ENCODE measurements around the gene PTPRK.

GRCh38 chr6:128337619-128338018 lies 182.8 kb downstream of the PTPRK start:
- TF ChIP-seq EZH2 (IDR thresholded peaks at IDR 0.05; ENCODE audit: low read depth, unreplicated experiment) (no peak), CTCF (conservative IDR thresholded peaks at IDR 0.05; ENCODE audit: low read depth in 2 of 2) (no peak), JUNB (IDR thresholded peaks at IDR 0.05; ENCODE audit: unreplicated experiment) (no peak), STAT1 (IDR thresholded peaks at IDR 0.05; ENCODE audit: unreplicated experiment) (no peak), POLR2AphosphoS5 (IDR thresholded peaks at IDR 0.05; ENCODE audit: low read depth) (no peak), CREB1 (CRISPR knock-in tag; IDR thresholded peaks at IDR 0.05; ENCODE audit: low read depth) (no peak), EZH2phosphoT487 (IDR thresholded peaks at IDR 0.05; ENCODE audit: unreplicated experiment) (no peak), ZNF114 (CRISPR knock-in tag; IDR thresholded peaks at IDR 0.05) (no peak)
- TF ChIP-seq, protein P1, sequence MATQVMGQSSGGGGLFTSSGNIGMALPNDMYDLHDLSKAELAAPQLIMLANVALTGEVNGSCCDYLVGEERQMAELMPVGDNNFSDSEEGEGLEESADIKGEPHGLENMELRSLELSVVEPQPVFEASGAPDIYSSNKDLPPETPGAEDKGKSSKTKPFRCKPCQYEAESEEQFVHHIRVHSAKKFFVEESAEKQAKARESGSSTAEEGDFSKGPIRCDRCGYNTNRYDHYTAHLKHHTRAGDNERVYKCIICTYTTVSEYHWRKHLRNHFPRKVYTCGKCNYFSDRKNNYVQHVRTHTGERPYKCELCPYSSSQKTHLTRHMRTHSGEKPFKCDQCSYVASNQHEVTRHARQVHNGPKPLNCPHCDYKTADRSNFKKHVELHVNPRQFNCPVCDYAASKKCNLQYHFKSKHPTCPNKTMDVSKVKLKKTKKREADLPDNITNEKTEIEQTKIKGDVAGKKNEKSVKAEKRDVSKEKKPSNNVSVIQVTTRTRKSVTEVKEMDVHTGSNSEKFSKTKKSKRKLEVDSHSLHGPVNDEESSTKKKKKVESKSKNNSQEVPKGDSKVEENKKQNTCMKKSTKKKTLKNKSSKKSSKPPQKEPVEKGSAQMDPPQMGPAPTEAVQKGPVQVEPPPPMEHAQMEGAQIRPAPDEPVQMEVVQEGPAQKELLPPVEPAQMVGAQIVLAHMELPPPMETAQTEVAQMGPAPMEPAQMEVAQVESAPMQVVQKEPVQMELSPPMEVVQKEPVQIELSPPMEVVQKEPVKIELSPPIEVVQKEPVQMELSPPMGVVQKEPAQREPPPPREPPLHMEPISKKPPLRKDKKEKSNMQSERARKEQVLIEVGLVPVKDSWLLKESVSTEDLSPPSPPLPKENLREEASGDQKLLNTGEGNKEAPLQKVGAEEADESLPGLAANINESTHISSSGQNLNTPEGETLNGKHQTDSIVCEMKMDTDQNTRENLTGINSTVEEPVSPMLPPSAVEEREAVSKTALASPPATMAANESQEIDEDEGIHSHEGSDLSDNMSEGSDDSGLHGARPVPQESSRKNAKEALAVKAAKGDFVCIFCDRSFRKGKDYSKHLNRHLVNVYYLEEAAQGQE (IDR thresholded peaks at IDR 0.05; ENCODE audit: unreplicated experiment) = no peak
